Hepatocyte (in vitro differentiated cells): ENCODE results near the gene GRM3. TPM values are rescaled to one million over a fixed set of nuclear protein-coding genes. Genes with fewer than 3 reads are reported as not detected.

ENCODE experiments used
- DNase-seq: peaks from one replicate; pipeline ENCODE4 v3.0.0-alpha.2; 2016; ENCODE audit warnings: low spot score
- H2AFZ ChIP-seq: fragments of 200-600 bp; sonication (generic); 2 replicates; pipeline ENCODE4 v1.6.0; 2016; ENCODE audit warnings: antibody characterized with exemption, mild to moderate bottlenecking
- H3K27ac ChIP-seq: fragments of 200-600 bp; sonication (generic); 2 replicates; pipeline ENCODE4 v1.5.1; 2016; ENCODE audit warnings: mild to moderate bottlenecking
- H3K27me3 ChIP-seq: fragments of 200-600 bp; sonication (generic); 2 replicates; pipeline ENCODE4 v1.6.1; 2016
- H3K36me3 ChIP-seq: fragments of 200-600 bp; sonication (generic); replicated peaks from 2 replicates; pipeline ENCODE4 v1.5.1; 2016; ENCODE audit warnings: low read depth; ENCODE audit not compliant: insufficient read depth
- H3K4me1 ChIP-seq: fragments of 200-600 bp; sonication (generic); 2 replicates; pipeline ENCODE4 v1.5.1; 2016; ENCODE audit warnings: mild to moderate bottlenecking, moderate library complexity; ENCODE audit not compliant: insufficient read depth
- H3K4me2 ChIP-seq: fragments of 200-600 bp; sonication (generic); 2 replicates; pipeline ENCODE4 v1.6.0; 2016
- H3K4me3 ChIP-seq: fragments of 200-600 bp; sonication (generic); 2 replicates; pipeline ENCODE4 v1.5.1; 2016; ENCODE audit warnings: mild to moderate bottlenecking
- H3K79me2 ChIP-seq: fragments of 200-600 bp; sonication (generic); 2 replicates; pipeline ENCODE4 v1.6.0; 2017; ENCODE audit warnings: mild to moderate bottlenecking
- H3K9me2 ChIP-seq: fragments of 200-600 bp; sonication (generic); replicated peaks from 2 replicates; pipeline ENCODE4 v1.6.0; 2017; ENCODE audit warnings: mild to moderate bottlenecking; ENCODE audit not compliant: insufficient read depth
- H3K9me3 ChIP-seq: fragments of 200-600 bp; sonication (generic); 2 replicates; pipeline ENCODE4 v1.5.1; 2016; ENCODE audit warnings: low read depth, mild to moderate bottlenecking
- H4K20me1 ChIP-seq: fragments of 200-600 bp; sonication (generic); 2 replicates; pipeline ENCODE4 v1.6.0; 2016; ENCODE audit warnings: mild to moderate bottlenecking; ENCODE audit not compliant: insufficient read depth, poor library complexity, severe bottlenecking
- EZH2 ChIP-seq: fragments of 200-600 bp; sonication (generic); IDR thresholded peaks from 2 replicates; pipeline ENCODE4 v1.6.1; 2016; ENCODE audit warnings: antibody characterized with exemption, mild to moderate bottlenecking, borderline replicate concordance
- EZH2phosphoT487 ChIP-seq: fragments of 200-600 bp; sonication (generic); IDR thresholded peaks from one replicate; pipeline ENCODE4 v1.6.1; 2018; ENCODE audit warnings: antibody characterized with exemption, mild to moderate bottlenecking, low read depth, moderate library complexity; ENCODE audit not compliant: unreplicated experiment, severe bottlenecking
- WGBS: methylation state at CpG from one replicate; pipeline ENCODE4 v1.1.6; 2016; ENCODE audit warnings: low lambda C conversion rate; ENCODE audit errors: missing lambda C conversion rate; 5-methylcytosine and 5-hydroxymethylcytosine counted together
- polyA plus RNA-seq: library from polyadenylated mRNA; unstranded; fragments of >200 nt; fragmentation: Nextera tagmentation; extraction: Ambion mirVana; gene quantifications from 2 replicates; pipeline ENCODE4 v1.2.1, GENCODE V29; 2016
- total RNA-seq: library from RNA; depleted of rRNA; stranded (reverse); fragments of >200 nt; gene quantifications from 2 replicates; pipeline ENCODE4 v1.2.3, GENCODE V29; 2014
- TF ChIP-seq, protein P1 (sequence below): fragments of 200-600 bp; sonication (generic); IDR thresholded peaks from 2 replicates; pipeline ENCODE4 v1.5.1; 2016; ENCODE audit warnings: antibody characterized with exemption, mild to moderate bottlenecking; ENCODE audit not compliant: poor library complexity

GRM3 gene
- total and polyA plus RNA-seq, 2 experiments from 2014 or later = 0.03 to 0.07 TPM

DNA sequence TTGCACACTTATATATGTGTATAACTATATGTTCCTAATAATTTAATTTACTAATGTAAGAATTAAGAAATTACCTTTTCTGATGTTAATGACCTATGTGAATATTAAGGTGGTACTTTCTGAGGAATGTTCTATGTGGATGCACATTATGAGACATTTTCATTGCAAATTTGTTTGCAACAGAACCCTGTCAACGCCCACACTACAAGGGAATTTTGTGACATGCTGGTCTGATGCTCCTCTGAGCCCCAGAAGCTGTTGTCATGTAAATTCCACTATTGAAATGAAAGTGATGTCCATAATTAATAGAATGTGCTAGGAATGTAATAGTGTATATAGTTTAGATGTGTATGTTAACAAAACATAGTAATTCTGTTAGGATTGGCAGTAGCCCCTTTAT lies 4.5 kb downstream of the GRM3 start:
- no peak for TF ChIP-seq EZH2
- no peak for TF ChIP-seq EZH2phosphoT487
- TF ChIP-seq, protein P1, sequence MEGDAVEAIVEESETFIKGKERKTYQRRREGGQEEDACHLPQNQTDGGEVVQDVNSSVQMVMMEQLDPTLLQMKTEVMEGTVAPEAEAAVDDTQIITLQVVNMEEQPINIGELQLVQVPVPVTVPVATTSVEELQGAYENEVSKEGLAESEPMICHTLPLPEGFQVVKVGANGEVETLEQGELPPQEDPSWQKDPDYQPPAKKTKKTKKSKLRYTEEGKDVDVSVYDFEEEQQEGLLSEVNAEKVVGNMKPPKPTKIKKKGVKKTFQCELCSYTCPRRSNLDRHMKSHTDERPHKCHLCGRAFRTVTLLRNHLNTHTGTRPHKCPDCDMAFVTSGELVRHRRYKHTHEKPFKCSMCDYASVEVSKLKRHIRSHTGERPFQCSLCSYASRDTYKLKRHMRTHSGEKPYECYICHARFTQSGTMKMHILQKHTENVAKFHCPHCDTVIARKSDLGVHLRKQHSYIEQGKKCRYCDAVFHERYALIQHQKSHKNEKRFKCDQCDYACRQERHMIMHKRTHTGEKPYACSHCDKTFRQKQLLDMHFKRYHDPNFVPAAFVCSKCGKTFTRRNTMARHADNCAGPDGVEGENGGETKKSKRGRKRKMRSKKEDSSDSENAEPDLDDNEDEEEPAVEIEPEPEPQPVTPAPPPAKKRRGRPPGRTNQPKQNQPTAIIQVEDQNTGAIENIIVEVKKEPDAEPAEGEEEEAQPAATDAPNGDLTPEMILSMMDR = no peak
- H3K79me2 ChIP-seq = no peaks in the 10 kb centered on the region
- peaks cover 5% of the 10 kb centered on the region for H3K4me1 ChIP-seq
- H3K4me2 ChIP-seq = no peak overlapping the region
- H3K27me3 ChIP-seq = peaks cover 55% of the 10 kb centered on the region
- no peak overlapping the region for H2AFZ ChIP-seq
- H3K4me3 ChIP-seq = no peak overlapping the region
- H3K9me3 ChIP-seq = no peaks in the 10 kb centered on the region
- H3K9me2 ChIP-seq = no peaks in the 10 kb centered on the region
- H3K36me3 ChIP-seq = no peaks in the 10 kb centered on the region
- 56% methylated on average over 1 of the region's 1 CpG for WGBS
- no peaks in the 10 kb centered on the region for H4K20me1 ChIP-seq
- no peak overlapping the region for H3K27ac ChIP-seq
- DNase-seq = no peak

DNA sequence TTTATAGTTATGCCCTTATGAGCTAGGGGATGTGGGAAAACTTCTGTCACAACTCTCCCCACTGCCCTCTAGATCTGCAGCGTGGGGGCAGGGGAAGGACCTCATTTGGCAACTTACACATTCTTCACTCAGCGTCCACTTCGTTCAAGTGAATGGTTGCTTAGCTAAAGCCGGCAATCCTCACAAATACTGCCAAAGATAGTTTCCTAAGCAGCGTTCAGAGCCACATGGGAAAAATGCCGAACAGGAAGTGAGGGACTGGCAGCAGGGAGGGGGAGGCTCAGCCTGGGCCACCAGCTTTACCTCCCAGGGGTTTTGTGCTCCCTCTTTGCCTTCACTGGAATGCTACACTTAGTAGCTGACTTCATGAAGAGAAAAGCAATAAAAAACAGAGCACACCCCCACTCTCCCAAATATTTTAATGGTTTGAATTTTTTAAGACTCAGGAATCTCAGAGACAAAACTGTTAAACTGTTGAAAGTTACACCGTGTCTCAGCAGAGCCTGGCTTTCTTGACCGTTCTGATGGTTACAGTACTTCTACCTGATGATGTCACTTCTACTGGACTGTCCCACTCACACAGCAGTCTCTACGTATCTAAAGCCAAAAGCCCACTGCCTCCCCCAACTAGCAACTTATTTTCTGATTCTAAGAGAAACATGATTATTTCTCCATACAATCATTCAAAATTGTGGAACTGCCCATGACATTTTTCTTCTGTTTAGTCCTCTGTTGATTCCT lies 10.4 kb downstream of the GRM3 start:
- Histone ChIP-seq H3K36me3 (no peaks in the 10 kb centered on the region), H3K27me3 (peaks cover 9% of the 10 kb centered on the region), H3K4me3 (no peak overlapping the region), H3K9me3 (no peaks in the 10 kb centered on the region), H3K4me2 (no peak overlapping the region), H3K4me1 (no peaks in the 10 kb centered on the region), H3K9me2 (no peaks in the 10 kb centered on the region), H4K20me1 (no peaks in the 10 kb centered on the region), H3K79me2 (no peaks in the 10 kb centered on the region), H2AFZ (no peak overlapping the region), H3K27ac (no peak overlapping the region)
- WGBS = 69% methylated on average over 9 of the region's 9 CpGs
- DNase-seq = no peak
- no peak for TF ChIP-seq EZH2phosphoT487
- TF ChIP-seq, protein P1 = no peak
- TF ChIP-seq EZH2 = no peak

DNA sequence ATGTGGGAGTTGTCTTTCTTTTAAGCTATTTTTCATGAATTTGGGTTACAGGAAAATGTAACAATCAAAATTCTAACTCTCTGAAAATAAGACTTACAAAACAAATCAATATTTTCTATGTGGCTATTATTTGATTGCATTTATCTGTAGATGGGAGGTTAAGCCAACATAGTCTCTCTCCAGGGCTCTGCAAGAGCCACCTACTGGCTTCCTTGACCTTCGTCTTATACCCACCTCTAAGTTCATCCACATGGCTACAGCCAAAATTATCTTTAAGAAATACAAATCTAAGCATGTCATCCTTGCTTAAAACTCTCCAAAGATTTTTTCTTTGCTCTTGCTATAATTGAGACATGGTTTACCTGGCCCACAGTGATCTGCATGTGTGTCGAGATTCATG lies 14.2 kb downstream of the GRM3 start:
- no peak overlapping the region for H3K27ac ChIP-seq
- TF ChIP-seq EZH2 = no peak
- TF ChIP-seq, protein P1 = no peak
- no peak for TF ChIP-seq EZH2phosphoT487
- H3K36me3 ChIP-seq = no peaks in the 10 kb centered on the region
- no peaks in the 10 kb centered on the region for H3K27me3 ChIP-seq
- 91% methylated on average over 2 of the region's 2 CpGs for WGBS
- no peaks in the 10 kb centered on the region for H3K4me1 ChIP-seq
- no peaks in the 10 kb centered on the region for H3K9me3 ChIP-seq
- no peak overlapping the region for H3K4me3 ChIP-seq
- no peaks in the 10 kb centered on the region for H4K20me1 ChIP-seq
- no peak overlapping the region for H2AFZ ChIP-seq
- H3K9me2 ChIP-seq = no peaks in the 10 kb centered on the region
- H3K4me2 ChIP-seq = no peak overlapping the region
- H3K79me2 ChIP-seq = no peaks in the 10 kb centered on the region
- no peak for DNase-seq
